ENCODE measurements around the gene ISG15. TPM values are rescaled to one million over a fixed set of nuclear protein-coding genes. Genes with fewer than 3 reads are reported as not detected.
A peak's percentile ranks its signal among the peaks of the same experiment; 100 is the strongest.

Gene ISG15
- total and polyA plus RNA-seq, 9 of the 15 experiments (the other 6 are each of a cell fraction or from before 2014, with no cell fraction given): 0.40 to 58.3 (median 12.2) TPM

- TF ChIP-seq RREB1 (CRISPR knock-in tag; IDR thresholded peaks at IDR 0.05): peak; percentile 45
- no peak for TF ChIP-seq MED1 (CRISPR knock-in tag; IDR thresholded peaks at IDR 0.05; ENCODE audit: borderline replicate concordance)
- peak; percentile 36 for TF ChIP-seq PRDM10 (IDR thresholded peaks at IDR 0.05; ENCODE audit: partially characterized antibody)
- TF ChIP-seq PHF8 (IDR thresholded peaks at IDR 0.05; ENCODE audit: borderline replicate concordance, low read length): peak; percentile 24; the same call in 1 of the 2 replicates
- peak in 1 of 2 experiments; percentile 24; a peak in 1 of 4 replicates for TF ChIP-seq MLLT1 (IDR thresholded peaks at IDR 0.05)
- TF ChIP-seq HMGN3 (IDR thresholded peaks at IDR 0.05; ENCODE audit: borderline replicate concordance, extremely low read depth, insufficient read length, low read depth, low read length): peak; percentile 44
- peak; percentile 48 for TF ChIP-seq CREM (IDR thresholded peaks at IDR 0.05; ENCODE audit: low read depth)
- peak; percentile 42; the same call in 1 of the 2 replicates for TF ChIP-seq TAL1 (IDR thresholded peaks at IDR 0.05)
- TF ChIP-seq HCFC1 (IDR thresholded peaks at IDR 0.05; ENCODE audit: low read depth, low read length): no peak
- peak; percentile 43 to 60; a peak in 3 of 4 replicates for TF ChIP-seq KDM1A (IDR thresholded peaks at IDR 0.05)
- TF ChIP-seq ESRRB (CRISPR knock-in tag; IDR thresholded peaks at IDR 0.05; ENCODE audit: borderline replicate concordance): no peak
- no peak for TF ChIP-seq MYC (IDR thresholded peaks at IDR 0.05; ENCODE audit: low read depth, low read length)
- TF ChIP-seq MYC (CRISPR knock-in tag; IDR thresholded peaks at IDR 0.05; ENCODE audit: borderline replicate concordance, low read depth): 0 out of 2 replicates have a peak, but pooled peaks have one; percentile 47
These were observed 8.3 kb upstream of the ISG15 start (continued) for GRCh38 chr1:1004780-1005697.
